AML-193 (cell line): ENCODE results near the gene ZNF599.

Experiments
- DNase-seq, 2 experiments: peaks; one replicate each; lab custom pipeline; 2025; lab: John Stamatoyannopoulos, UW

The ZNF599 gene

GRCh38 chr19:34744896-34745690, 27.9 kb downstream of the ZNF599 start:
- no peak for DNase-seq

GRCh38 chr19:34734537-34735103, 38.4 kb downstream of the ZNF599 start:
- DNase-seq, result peak in 1 of 2 experiments; percentile 64

- peak; percentile 89 to 92 for DNase-seq
Measured at GRCh38 chr19:34733746-34734536, 39.1 kb downstream of the ZNF599 start, which contains the start of gene ZNF181. Gene ZNF181, plus strand, starts transcription at chr19:34734243. Its CDS starts 795 bp downstream, at chr19:34735038.

DNA sequence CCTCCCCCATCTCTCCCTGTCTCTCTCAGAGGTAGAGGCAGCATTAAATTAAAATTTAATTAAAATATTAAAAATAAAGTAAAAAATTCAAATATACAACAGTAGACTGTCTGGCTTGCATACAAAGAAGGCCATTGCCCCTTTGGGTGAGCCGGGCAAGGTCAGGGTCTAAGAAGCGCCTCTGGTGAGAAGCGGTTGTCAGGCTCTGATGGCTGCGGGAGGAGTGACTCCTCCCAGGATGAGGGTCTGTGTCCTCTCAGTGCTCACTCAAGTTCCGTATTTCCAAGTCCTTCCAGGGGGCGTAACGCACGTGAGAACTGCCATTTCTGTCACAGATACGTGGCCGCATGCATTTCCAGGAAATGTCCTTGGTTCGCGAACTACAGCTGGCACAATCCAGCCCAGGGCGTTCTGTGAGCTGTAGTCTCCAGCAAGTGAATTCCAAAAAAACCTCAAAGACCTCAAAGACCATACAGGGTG, 39.7 kb downstream of the ZNF599 start:
- peak; percentile 77 to 83 for DNase-seq

DNA sequence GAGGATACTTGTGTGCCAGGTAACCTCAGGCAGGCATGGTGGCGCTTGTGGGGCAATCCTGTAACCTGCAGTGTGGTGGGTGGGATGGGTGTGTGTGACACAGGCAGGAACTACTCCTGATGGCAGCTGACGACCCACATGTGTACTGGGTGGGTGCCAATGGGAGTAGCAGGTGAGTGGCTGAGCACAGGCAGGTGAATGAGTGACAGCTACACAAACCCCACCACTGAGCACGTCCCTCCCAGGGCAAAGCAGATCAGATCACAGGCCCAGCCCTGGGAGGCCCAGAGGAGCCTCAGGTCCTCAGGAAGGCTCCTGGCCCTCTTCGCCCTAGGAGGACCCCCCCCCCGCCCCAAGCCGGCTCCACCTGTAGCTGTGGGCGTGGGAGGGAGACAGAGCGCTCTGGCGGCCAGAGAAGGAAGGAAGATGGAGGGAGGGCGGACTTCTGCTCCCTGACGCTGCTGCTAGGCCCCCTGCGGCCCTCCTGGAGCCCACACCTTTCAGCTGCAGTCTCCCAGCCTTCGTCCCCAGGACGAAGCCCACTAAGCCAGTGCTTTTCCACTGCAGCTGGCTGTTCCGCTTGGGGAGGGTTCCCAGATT, 40.3 kb downstream of the ZNF599 start:
- no peak for DNase-seq

DNA sequence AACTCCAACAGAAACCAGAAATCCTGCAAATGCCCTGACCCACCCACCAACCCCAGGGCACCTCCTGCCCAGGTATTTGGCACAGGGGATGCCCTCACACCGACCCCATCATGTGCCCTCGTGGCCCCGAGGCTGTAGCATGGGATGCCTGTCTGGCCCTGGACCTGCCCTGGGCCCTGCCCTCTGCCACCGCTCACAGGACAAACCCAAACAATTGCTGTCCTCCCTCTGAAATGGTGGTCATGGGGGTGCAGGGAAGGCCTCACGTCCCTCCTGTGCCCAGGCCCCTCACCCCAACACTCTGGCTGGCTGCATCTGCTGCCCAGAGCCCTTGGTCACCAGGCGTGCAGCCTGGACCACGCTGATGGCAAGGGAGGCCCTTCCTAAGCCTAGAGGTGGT, 41.1 kb downstream of the ZNF599 start:
- DNase-seq, result no peak

GRCh38 chr19:34731019-34731829, 41.8 kb downstream of the ZNF599 start:
- DNase-seq, result no peak

GRCh38 chr19:34725400-34725799, 47.6 kb downstream of the ZNF599 start:
- DNase-seq, result no peak

DNA sequence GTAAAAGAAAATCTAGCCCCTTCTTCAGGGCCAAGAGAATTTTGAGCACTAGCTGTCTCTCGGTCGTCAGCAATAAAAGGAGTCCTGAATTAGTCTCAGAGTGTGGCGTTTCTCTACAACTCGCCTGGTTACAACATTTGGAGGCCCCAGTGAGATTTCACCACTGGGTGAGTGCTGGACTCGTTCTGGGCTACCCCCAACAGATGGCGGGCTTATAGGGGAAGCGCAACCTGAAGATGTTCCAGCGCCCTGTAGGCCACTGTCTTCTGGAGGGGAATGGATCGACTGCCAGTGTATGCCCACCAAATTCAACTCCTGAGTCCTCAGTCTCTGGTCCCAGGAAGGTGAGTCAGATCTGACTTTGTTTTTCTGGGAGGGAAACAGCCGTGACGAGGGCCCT, 50.7 kb downstream of the ZNF599 start:
- DNase-seq, result no peak

DNA sequence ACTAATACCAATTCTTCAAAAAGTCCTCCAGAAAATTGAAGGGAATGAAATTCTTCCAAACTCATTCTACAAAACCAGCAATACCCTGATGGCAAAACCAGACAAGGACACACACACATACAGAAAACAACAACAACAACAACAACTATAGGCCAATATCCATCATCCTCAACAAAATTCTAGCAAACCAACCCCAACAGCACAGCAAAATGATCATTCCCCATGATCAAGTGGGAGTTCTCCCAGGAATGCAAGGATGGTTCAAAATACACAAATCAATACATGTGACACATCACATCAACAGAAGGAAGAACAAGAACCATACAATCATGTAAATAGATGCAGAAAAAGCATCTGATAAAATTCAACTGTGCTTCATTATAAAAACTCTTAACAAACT, 57.7 kb downstream of the ZNF599 start:
- no peak for DNase-seq

DNA sequence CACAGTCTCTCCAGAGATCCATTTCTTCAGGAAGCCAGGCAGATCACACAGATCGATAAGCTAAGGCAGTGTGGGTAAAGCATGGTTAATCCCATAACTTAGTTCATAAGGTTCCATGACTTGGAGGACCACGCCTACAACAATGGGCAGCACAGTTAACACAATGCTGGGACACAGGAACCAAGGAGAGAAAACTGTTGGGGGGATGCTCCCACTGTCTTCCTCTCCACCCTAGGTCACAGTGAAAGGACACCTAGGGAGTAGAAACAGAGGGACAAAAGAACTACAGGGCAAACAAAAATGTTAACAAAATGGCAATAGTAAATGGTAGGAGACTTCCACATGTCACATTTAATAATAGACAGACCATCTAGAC, 59.8 kb downstream of the ZNF599 start:
- no peak for DNase-seq

GRCh38 chr19:34712395-34713261, 60.4 kb downstream of the ZNF599 start:
- peak; percentile 59 to 68 for DNase-seq

DNA sequence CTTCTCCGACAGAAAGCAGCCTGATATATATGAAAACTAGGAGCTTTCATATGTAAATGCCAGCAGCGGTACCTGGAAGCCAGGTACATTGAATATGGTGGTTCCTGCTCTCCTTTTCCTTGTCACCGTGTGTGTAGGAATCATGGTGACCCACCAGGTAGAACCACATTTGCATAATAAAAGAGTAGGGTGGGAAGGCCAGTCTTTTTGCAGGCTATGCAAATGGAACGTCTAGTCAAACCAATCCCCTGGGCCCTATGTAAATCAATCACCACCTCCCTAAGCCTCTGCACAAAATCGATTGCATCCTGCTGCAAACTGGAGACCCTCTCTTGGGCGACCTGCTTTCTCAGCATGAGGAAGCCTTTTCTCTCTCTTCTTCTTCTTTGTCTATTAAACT, 61.1 kb downstream of the ZNF599 start:
- DNase-seq, result no peak
